ENCODE measurements around the gene LHB.
"Not testable (repeated sequence)": the region's sequence is repeated elsewhere in the genome, so short reads cannot be mapped to it uniquely, and the experiment has no call there.

- TF ChIP-seq CTCF (IDR thresholded peaks at IDR 0.05; ENCODE audit: low read length); EZH2 (IDR thresholded peaks at IDR 0.05; ENCODE audit: borderline replicate concordance, low read length): not testable (repeated sequence)
Measured at GRCh38 chr19:49049011-49049410, 32.1 kb upstream of the LHB start, which contains the start of gene CGB8.
